ENCODE results near the gene RAB22A. TPM values are rescaled to one million over a fixed set of nuclear protein-coding genes. Genes with fewer than 3 reads are reported as not detected.
"Not testable (repeated sequence)": the region's sequence is repeated elsewhere in the genome, so short reads cannot be mapped to it uniquely, and the experiment has no call there.

RAB22A gene
- total RNA-seq, 1 donor from 2014 or later: 15.5 TPM

GRCh38 chr20:58361481-58362205 is 52.1 kb downstream of the RAB22A start:
- Mint-ChIP-seq H3K36me3 (ENCODE audit: low read depth) (peaks cover 10% of the 10 kb centered on the region), H3K27me3 (ENCODE audit: low read depth) (no peaks in the 10 kb centered on the region), H3K4me3 (no peak overlapping the region), H3K4me1 (peaks cover 6% of the 10 kb centered on the region), H3K27ac (ENCODE audit: unreplicated experiment) (no peak overlapping the region), H3K9me3 (no peaks in the 10 kb centered on the region)
- DNase-seq (ENCODE audit: low read depth, low spot score): no peak
- no peak for TF ChIP-seq CTCF (conservative IDR thresholded peaks at IDR 0.05)

GRCh38 chr20:58362206-58362516 is 52.6 kb downstream of the RAB22A start:
- Mint-ChIP-seq H3K4me1 (peaks cover 6% of the 10 kb centered on the region), H3K27me3 (ENCODE audit: low read depth) (no peaks in the 10 kb centered on the region), H3K9me3 (no peaks in the 10 kb centered on the region), H3K4me3 (no peak overlapping the region), H3K27ac (ENCODE audit: unreplicated experiment) (no peak overlapping the region), H3K36me3 (ENCODE audit: low read depth) (peaks cover 9% of the 10 kb centered on the region)
- TF ChIP-seq CTCF (conservative IDR thresholded peaks at IDR 0.05): no peak
- DNase-seq (ENCODE audit: low read depth, low spot score): no peak

GRCh38 chr20:58362970-58363369 is 53.5 kb downstream of the RAB22A start:
- H3K4me1 Mint-ChIP-seq: peaks cover 6% of the 10 kb centered on the region
- H3K9me3 Mint-ChIP-seq: no peaks in the 10 kb centered on the region
- no peaks in the 10 kb centered on the region for H3K27me3 Mint-ChIP-seq (ENCODE audit: low read depth)
- DNase-seq (ENCODE audit: low read depth, low spot score): no peak
- no peak overlapping the region for H3K27ac Mint-ChIP-seq (ENCODE audit: unreplicated experiment)
- no peak for TF ChIP-seq CTCF (conservative IDR thresholded peaks at IDR 0.05)
- H3K4me3 Mint-ChIP-seq: no peak overlapping the region
- peaks cover 6% of the 10 kb centered on the region for H3K36me3 Mint-ChIP-seq (ENCODE audit: low read depth)

GRCh38 chr20:58366866-58367265 is 57.4 kb downstream of the RAB22A start:
- Mint-ChIP-seq H3K4me1 (peaks cover 6% of the 10 kb centered on the region), H3K27me3 (ENCODE audit: low read depth) (no peaks in the 10 kb centered on the region), H3K9me3 (no peaks in the 10 kb centered on the region), H3K36me3 (ENCODE audit: low read depth) (peaks cover under 1% of the 10 kb centered on the region), H3K27ac (ENCODE audit: unreplicated experiment) (no peak overlapping the region), H3K4me3 (no peak overlapping the region)
- no peak for TF ChIP-seq CTCF (conservative IDR thresholded peaks at IDR 0.05)
- no peak for DNase-seq (ENCODE audit: low read depth, low spot score)

GRCh38 chr20:58372806-58373205 is 63.3 kb downstream of the RAB22A start:
- no peak overlapping the region for H3K4me3 Mint-ChIP-seq

GRCh38 chr20:58373296-58373695 is 63.8 kb downstream of the RAB22A start:
- not testable (repeated sequence) for H3K36me3 Mint-ChIP-seq (ENCODE audit: low read depth); H3K27me3 Mint-ChIP-seq (ENCODE audit: low read depth); DNase-seq (ENCODE audit: low read depth, low spot score); H3K9me3 Mint-ChIP-seq; H3K4me3 Mint-ChIP-seq; H3K27ac Mint-ChIP-seq (ENCODE audit: unreplicated experiment)
- H3K4me1 Mint-ChIP-seq: peaks cover 38% of the 10 kb centered on the region

More at GRCh38 chr20:58372806-58373205, 63.3 kb downstream of the RAB22A start:
- peaks cover 38% of the 10 kb centered on the region for H3K4me1 Mint-ChIP-seq
- peaks cover 4% of the 10 kb centered on the region for H3K27me3 Mint-ChIP-seq (ENCODE audit: low read depth)
- no peak overlapping the region for H3K27ac Mint-ChIP-seq (ENCODE audit: unreplicated experiment)
- H3K36me3 Mint-ChIP-seq (ENCODE audit: low read depth): no peaks in the 10 kb centered on the region
- TF ChIP-seq CTCF (conservative IDR thresholded peaks at IDR 0.05): no peak
- H3K9me3 Mint-ChIP-seq: no peaks in the 10 kb centered on the region
- no peak for DNase-seq (ENCODE audit: low read depth, low spot score)
